ENCODE measurements around the gene CD164. TPM values are rescaled to one million over a fixed set of nuclear protein-coding genes. Genes with fewer than 3 reads are reported as not detected.

CD164 gene
- 89.2 and 95.6 TPM in 2 replicates for total RNA-seq (2014; rRNA removed)
- percentile 99 among the genes with signal in this experiment for Bru-seq, nascent RNA
- BruChase-seq, experiment 1, labeled RNA remaining after a 6-hour chase = percentile 99 among the genes with signal in this experiment
- BruChase-seq, experiment 2, labeled RNA remaining after a 2-hour chase = percentile 100 among the genes with signal in this experiment
- long read RNA-seq, full-length matches to known transcripts = 1,652 of 1,715 reads
- long read RNA-seq, partial matches to known transcripts = 7 of 1,715 reads
- long read RNA-seq, other reads (novel, unspliced or antisense) = 56 of 1,715 reads

DNA sequence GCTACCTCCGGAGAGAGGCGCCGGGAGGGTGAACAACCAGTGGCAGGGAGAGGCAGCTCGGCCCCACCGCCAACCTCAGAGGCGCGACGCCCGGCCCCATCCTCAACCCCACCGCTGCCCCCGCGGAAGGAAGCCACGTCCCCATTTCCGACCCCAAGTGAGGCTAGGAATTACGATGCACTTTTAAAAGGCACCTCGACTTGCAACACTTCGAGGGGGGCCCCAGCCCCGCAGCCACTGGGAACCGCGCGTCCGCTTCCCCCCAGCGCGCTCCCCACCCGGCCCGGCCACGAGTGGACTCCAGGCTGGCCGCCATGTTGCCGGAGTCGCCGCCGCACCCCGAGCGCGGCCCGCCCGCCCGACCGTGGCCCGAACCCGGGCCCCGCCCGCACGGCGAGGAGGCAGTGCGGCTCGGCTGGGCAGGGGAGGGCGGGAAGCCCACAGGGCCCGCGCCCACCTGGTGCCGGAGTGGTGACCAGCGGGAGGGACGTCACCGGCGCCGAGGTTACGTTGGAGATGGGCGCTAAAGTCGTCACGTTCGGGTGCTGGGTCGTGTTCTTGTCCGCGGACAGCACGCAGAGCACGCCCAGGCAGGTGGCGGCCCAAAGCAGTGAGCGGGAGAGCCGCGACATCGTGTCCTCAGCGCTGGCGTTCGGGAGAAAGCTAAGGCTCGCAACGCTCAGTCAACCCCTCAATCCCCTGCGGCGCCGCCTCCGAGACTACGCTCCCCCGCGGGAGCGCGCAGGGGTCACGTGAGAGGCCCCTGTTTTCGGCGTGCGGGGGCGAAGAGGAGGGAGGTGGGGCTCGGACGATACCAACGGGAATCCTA, at the start of gene CD164:
Gene CD164, minus strand, starts transcription at position 721 of the 829 bp plus-strand sequence. Its CDS starts 89 bp downstream, at position 632.
- peak; percentile 49 for ATAC-seq
- BruUV-seq (replicated peaks) = no TSS peak
- H3K27me3 ChIP-seq (ENCODE audit: low read length) = no peaks in the 10 kb centered on the region

DNA sequence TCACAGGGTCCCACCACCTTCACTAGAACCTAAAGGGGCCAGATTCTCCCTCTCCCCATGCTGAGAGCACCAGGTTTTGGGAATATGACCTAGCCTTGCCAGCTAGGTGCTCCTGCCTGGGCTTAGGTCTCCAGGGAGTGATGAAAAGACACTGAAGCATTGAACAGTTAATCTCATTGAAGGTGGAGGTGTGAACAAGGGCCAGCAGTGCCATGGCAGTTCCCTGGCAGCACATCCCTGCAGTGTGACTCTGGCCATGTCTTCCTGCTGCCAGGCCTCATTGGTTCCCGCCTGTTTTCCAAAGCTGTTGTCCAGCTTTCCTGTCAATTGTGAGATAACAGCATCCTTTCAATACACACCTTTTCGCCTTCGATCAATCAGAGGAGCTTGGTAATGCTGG, 47.2 kb upstream of the CD164 start:
- no peaks in the 10 kb centered on the region for H3K79me2 ChIP-seq (ENCODE audit: low read length)
- intact Hi-C loops (cut with micrococcal nuclease) = no loop called here
- H3F3A ChIP-seq (ENCODE audit: low read length, unreplicated experiment) = no peaks in the 10 kb centered on the region
- no peak for TF ChIP-seq EZH2phosphoT487 (IDR thresholded peaks at IDR 0.05; ENCODE audit: borderline replicate concordance, low read length)
- TF ChIP-seq, protein P1, sequence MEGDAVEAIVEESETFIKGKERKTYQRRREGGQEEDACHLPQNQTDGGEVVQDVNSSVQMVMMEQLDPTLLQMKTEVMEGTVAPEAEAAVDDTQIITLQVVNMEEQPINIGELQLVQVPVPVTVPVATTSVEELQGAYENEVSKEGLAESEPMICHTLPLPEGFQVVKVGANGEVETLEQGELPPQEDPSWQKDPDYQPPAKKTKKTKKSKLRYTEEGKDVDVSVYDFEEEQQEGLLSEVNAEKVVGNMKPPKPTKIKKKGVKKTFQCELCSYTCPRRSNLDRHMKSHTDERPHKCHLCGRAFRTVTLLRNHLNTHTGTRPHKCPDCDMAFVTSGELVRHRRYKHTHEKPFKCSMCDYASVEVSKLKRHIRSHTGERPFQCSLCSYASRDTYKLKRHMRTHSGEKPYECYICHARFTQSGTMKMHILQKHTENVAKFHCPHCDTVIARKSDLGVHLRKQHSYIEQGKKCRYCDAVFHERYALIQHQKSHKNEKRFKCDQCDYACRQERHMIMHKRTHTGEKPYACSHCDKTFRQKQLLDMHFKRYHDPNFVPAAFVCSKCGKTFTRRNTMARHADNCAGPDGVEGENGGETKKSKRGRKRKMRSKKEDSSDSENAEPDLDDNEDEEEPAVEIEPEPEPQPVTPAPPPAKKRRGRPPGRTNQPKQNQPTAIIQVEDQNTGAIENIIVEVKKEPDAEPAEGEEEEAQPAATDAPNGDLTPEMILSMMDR (conservative IDR thresholded peaks at IDR 0.05; ENCODE audit: low read depth, low read length) = no peak
- TF ChIP-seq EZH2 (IDR thresholded peaks at IDR 0.05; ENCODE audit: low read length, unreplicated experiment) = no peak
- H3K27ac ChIP-seq (ENCODE audit: low read length) = no peak overlapping the region
- no TSS peak for BruUV-seq (replicated peaks)
- CTCF ChIA-PET = no interaction called here
- DNase-seq (no peak), ATAC-seq (no peak)
- no peaks in the 10 kb centered on the region for H4K20me1 ChIP-seq (ENCODE audit: low read length)
- H3K4me2 ChIP-seq (ENCODE audit: low read length) = peak overlapping the region; percentile 43; the same call in 1 of the 2 replicates
- no peaks in the 10 kb centered on the region for H3K9me2 ChIP-seq (replicated peaks; ENCODE audit: low read length)
- H3K36me3 ChIP-seq (ENCODE audit: low read depth, low read length) = no peaks in the 10 kb centered on the region
- POLR2A ChIA-PET (ENCODE audit: unreplicated experiment) = interaction anchor here (0.7 to 1.0 kb wide), 2 partner anchors 11 to 46 kb away, joined by 3 to 6 read pairs; partner anchors contain the start of gene SMPD2
- H3K27me3 ChIP-seq (ENCODE audit: low read length) = no peaks in the 10 kb centered on the region
- peak overlapping the region; percentile 9; the same call in 1 of the 2 replicates for H2AFZ ChIP-seq (ENCODE audit: low read length)
- no peaks in the 10 kb centered on the region for H3K9me3 ChIP-seq (ENCODE audit: low read length)
- H3K4me1 ChIP-seq (ENCODE audit: insufficient read depth, low read length) = peaks cover 18% of the 10 kb centered on the region
- no peak overlapping the region for H3K9ac ChIP-seq (ENCODE audit: low read length)
- no peak overlapping the region for H3K4me3 ChIP-seq (ENCODE audit: low read length)

More for the DNA sequence above, at the start of gene CD164:
- H3F3A ChIP-seq (ENCODE audit: low read length, unreplicated experiment) = no peaks in the 10 kb centered on the region
- no peaks in the 10 kb centered on the region for H3K9me2 ChIP-seq (replicated peaks; ENCODE audit: low read length)
- H3K79me2 ChIP-seq (ENCODE audit: low read length) = peaks cover 52% of the 10 kb centered on the region
- H3K36me3 ChIP-seq (ENCODE audit: low read depth, low read length) = peaks cover 10% of the 10 kb centered on the region
- intact Hi-C loops (cut with micrococcal nuclease) = loop anchor here (2.0 to 5.0 kb wide), 4 partner anchors 45 to 287 kb away; partner anchors contain the start of genes CEP57L1 and SESN1
- H3K4me1 ChIP-seq (ENCODE audit: insufficient read depth, low read length) = peaks cover 28% of the 10 kb centered on the region
- peak within 1 kb of the TSS; percentile 73 for H2AFZ ChIP-seq (ENCODE audit: low read length)
- peaks cover 35% of the 10 kb centered on the region for H4K20me1 ChIP-seq (ENCODE audit: low read length)
- peak within 1 kb of the TSS; percentile 95 for H3K4me3 ChIP-seq (ENCODE audit: low read length)
- POLR2A ChIA-PET (ENCODE audit: unreplicated experiment) = interaction anchor here (0.6 kb wide), 1 partner anchor 82 kb away, joined by 5 read pairs; no protein-coding TSS in a partner anchor
- H3K9me3 ChIP-seq (ENCODE audit: low read length) = no peaks in the 10 kb centered on the region
- CTCF ChIA-PET = no interaction called here
- H3K9ac ChIP-seq (ENCODE audit: low read length) = peak within 1 kb of the TSS; percentile 93
- H3K27ac ChIP-seq (ENCODE audit: low read length) = peak within 1 kb of the TSS; percentile 84
- TF ChIP-seq EZH2 (IDR thresholded peaks at IDR 0.05; ENCODE audit: low read length, unreplicated experiment) (no peak), EZH2phosphoT487 (IDR thresholded peaks at IDR 0.05; ENCODE audit: borderline replicate concordance, low read length) (no peak)
- TF ChIP-seq, protein P1 (conservative IDR thresholded peaks at IDR 0.05; ENCODE audit: low read depth, low read length) = no peak
- H3K4me2 ChIP-seq (ENCODE audit: low read length) = peak within 1 kb of the TSS; percentile 87
- DNase-seq = peak; percentile 88

Measured in PC-3 (cell line).